EH (cell line): ENCODE results near the gene MISFA.
"Not testable (repeated sequence)": the region's sequence is repeated elsewhere in the genome, so short reads cannot be mapped to it uniquely, and the experiment has no call there.

ENCODE experiments used
- DNase-seq: peaks from one replicate; pipeline ENCODE4 v3.0.0-alpha.2; 2015; ENCODE audit warnings: low read depth

Gene MISFA

DNA sequence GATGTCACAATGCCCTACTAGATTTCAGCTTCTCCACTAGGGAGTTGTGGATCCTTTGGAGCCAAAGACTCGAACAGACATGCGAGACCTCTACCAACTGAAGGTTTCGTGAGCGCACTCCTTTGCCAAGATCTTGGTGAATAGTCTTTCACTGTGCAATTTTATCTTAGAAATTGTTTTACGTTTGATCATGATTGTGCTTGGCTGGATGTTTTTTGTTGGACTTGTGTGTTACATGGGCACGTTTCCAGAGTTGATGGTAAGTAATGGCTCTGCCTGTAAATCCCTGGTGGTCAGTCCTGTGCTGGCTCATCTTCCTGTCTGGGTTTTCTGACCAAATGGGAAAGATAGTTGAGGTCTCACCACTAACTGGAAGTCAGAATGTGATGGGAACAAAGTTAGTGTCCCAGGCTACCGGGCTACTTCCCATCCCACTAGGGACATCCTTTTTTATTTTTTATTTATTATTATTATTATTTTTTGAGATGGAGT, at the start of gene MISFA:
MISFA (plus strand) TSS at position 51 of the 492 bp plus-strand sequence; CDS start at position 191, 140 bp downstream.
- DNase-seq, result peak; percentile 33

DNA sequence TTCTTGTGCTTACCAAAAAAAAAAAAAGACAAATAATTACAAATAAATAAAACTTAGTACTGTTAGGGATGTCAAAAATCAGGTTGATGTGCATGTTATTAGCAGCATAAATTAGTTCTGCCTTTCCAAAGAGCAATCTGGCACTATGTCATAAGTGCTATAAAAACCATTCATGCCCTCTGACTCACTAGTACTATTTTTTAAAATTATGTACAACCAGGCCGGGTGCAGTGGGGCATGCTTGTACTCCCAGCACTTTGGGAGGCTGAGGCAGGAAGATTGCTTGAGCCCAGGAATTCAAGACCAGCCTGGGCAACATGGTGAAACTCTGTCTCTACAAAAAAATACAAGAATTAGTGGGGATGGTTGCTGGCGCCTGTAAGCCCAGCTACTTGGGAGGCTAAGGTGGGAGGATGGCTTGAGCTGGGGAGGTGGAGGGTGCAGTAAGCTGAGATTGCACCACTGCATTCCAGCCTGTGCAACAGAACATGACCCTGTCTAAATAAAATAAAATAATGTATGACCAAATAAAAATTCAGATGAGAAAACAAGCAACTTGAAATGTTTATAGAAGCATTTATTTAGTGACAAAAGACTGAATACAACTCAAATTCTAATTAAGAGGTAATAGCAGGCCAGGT, 36.4 kb upstream of the MISFA start:
- peak; percentile 30 for DNase-seq

- DNase-seq, result no peak
Observed at GRCh38 chr11:18564149-18564548, 35.4 kb upstream of the MISFA start.

DNA sequence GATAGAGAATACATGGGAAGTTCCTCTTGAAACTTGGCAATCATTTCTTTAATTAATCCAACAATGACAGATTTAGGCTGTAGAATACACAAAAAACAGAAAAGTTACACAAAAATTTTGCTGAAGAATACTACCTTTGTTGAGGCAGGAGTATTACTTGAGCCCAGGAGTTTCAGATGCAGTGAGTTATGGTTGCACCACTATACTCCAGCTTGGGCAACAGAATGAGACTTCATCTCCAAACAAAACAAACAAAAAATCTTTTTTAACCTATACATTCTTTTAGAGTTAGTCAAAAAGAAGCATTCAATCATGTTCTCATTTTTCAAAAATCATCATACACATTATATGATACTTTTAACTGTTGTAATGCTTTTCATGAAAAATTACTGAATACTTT, 33.2 kb upstream of the MISFA start:
- DNase-seq, result no peak

DNA sequence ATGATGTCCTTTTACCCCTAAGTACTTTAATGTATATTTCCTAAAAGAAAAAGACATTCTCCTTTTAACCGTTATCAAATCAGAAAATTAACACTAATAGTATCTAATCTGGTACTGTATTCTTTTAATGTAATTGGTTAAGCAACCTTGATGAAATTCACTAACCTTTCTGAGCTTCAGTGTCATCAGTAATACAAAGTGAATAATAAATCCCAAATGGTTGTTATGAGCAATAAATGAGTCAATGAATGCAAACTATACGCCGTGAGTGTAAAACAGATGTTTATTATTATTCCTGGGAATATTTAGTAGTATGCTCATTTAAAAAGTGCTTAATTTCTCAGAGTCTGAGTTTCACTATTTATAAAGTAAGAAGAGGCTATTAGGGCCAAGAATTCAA, 32.5 kb upstream of the MISFA start:
- DNase-seq, result peak; percentile 18

DNA sequence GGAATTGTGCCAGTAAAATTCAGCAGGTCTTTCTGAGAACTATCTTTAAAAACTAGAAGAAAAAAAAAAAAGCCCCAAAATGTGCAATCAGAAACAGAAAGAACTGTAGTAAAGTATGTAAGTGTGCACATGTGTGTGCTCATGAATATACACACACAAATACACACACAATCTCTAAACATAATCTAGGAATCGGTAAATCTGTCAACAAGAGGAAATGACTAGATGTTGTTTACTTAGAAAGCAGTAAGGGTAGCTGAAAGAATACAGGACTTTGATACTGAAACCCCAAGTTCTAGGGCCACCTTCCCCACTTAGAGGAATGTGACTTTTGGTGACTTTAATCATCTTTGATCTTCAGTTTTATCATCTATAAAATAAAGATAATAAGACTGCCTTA, 24.2 kb upstream of the MISFA start:
- no peak for DNase-seq

- no peak for DNase-seq
Observed at GRCh38 chr11:18578975-18579598, 20.5 kb upstream of the MISFA start.

GRCh38 chr11:18580113-18580766, 19.3 kb upstream of the MISFA start:
- DNase-seq, result no peak

- DNase-seq, result no peak
Observed at GRCh38 chr11:18581825-18582224, 17.8 kb upstream of the MISFA start.

- DNase-seq, result peak; percentile 92
Observed at GRCh38 chr11:18588297-18589252, 11.0 kb upstream of the MISFA start, which contains the start of gene UEVLD. Gene UEVLD (minus strand): TSS chr11:18588734. CDS start chr11:18588654, 80 bp downstream.

DNA sequence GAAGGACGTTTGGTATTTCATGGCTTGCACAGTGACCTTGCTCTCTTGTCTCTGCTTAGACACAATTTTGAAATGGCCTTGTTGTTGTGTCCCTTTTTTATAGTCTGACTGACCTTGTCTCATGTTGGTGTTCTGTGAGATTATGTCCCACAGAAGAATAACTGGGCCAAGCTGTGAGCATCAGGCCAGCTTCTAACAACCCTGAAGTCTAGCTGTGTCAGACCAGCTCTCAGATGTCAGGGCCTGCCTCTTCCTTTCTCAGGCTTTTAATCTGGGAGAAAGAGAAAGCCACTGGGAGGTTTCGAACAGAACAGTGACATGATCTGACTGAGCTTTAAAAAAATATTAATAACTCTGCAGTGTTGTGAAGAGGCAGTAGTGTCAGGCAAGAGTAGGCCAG, 9.0 kb upstream of the MISFA start:
- DNase-seq, result no peak

- not testable (repeated sequence) for DNase-seq
Observed at GRCh38 chr11:18594088-18594487, 5.5 kb upstream of the MISFA start.

DNA sequence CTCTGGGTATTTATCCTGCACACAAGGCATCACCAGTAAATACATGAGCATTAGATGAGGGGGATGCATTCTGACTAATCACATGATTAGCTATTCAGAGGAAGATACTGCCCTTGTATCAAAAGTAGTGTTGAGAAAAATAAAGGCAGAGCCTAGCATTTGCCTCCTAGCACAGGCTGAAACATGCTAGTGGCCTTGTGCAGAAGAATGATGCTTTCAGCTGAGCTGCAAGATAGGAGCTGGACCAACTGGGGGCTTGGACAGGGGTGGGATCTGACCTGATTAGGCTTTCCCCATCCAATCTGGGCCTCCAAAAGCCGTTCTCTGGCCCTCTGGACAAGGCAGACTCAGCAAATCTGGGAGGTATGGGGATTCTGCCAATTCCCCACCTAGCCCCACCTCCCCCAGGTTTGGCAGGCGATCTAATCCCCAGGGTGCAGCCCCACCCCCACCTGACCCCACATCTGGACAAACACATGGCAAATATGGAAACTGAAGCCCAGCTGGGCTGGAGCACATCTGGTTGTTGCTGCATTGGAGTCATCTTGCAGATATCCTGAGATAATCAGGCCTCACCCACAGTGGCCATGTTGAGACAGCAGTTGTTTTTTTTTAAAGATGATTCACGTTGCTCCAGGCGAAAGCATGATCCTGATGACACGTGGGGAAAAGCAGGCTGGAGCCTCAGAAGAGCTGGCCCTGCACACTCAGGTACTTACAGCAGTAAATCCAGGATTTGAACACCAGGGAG, 4.4 kb upstream of the MISFA start:
- DNase-seq, result peak; percentile 85

DNA sequence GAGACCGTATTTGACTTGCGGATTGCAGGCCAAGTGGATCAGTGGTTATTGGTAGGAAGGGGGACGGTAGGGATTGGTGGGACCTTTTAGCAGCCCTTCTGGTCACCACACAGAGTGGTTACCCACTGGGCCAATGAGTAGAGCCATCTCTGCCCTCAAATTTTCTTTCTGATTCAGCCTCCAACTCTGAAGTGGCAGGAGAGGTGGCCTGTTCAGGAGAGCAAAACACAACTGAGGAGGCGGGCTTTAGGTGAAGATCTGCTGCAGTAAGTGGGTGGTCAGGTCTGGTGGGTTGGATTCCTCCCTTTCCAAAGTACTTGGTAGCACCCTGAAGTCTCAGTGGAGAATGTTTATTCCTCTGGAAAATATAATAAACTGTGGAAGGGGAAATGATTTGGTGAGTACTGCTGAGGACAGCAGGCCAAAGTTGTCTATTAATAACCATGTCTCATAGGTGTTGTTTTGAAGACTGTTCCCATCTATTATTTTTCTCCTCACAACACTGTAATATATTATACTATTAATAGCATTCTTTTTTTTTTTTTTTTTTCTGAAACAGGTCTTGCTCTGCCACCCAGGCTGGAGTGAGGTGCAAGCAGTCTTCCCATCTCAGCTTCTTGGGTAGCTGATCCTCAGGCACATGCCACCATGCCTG, 1.5 kb downstream of the MISFA start:
- no peak for DNase-seq

DNA sequence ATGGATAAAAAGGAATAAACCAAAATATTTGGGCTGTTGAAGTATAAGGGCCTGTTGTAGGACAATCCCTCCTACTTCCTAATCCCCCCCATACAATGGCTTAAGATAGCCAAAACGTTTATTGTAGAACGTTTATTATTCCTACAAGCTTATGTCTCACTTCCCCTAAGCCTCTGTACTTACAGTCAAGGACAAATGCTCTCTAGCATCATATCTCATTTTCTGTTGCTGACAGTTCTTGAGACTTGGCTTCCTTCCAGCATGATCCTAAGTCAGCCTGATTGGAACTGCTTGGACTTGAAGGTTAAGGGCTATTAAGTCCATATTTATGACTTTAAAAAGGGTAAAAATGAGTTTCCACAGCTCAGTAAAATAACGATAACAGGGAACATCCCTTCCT, 8.8 kb downstream of the MISFA start:
- DNase-seq, result no peak

DNA sequence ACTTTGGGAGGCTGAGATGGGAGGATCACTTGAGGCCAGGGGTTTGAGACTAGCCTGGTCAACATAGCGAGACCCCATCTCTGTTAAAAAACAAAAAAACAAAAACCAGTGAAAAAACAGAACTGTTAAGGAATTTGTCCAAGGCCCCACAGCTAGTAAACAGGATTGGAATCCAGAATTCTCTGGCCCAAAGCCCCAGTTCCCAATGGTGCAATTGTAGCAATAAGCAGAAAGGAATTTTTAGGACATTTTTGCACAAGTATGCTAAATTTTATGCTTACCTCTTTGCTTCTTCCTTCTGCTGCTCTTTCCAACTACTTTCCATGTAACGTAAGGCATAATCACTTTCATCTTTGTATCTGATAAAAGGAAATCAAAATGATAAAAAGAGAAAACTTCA, 11.6 kb downstream of the MISFA start:
- peak; percentile 51 for DNase-seq

GRCh38 chr11:18612394-18612793, 12.8 kb downstream of the MISFA start:
- DNase-seq, result no peak

DNA sequence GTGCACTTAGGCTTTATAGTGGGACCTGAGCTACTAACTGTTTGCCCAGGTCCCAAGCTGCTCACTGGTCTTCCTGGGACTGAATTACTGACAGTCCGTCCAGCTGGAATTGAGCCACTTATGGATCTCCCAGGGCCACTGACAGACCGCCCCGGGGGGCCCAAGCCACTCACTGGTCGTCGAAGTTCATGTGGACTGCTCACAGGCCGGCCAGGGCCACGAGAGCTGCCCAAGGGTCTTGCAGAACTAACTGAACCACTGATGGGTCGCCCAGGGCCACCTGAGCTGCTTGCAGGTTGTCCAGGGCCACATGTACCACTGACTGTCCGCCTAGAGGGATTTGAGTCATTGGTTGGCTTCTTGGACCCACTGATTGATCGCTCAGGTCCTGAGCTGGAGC, 15.1 kb downstream of the MISFA start:
- no peak for DNase-seq

DNA sequence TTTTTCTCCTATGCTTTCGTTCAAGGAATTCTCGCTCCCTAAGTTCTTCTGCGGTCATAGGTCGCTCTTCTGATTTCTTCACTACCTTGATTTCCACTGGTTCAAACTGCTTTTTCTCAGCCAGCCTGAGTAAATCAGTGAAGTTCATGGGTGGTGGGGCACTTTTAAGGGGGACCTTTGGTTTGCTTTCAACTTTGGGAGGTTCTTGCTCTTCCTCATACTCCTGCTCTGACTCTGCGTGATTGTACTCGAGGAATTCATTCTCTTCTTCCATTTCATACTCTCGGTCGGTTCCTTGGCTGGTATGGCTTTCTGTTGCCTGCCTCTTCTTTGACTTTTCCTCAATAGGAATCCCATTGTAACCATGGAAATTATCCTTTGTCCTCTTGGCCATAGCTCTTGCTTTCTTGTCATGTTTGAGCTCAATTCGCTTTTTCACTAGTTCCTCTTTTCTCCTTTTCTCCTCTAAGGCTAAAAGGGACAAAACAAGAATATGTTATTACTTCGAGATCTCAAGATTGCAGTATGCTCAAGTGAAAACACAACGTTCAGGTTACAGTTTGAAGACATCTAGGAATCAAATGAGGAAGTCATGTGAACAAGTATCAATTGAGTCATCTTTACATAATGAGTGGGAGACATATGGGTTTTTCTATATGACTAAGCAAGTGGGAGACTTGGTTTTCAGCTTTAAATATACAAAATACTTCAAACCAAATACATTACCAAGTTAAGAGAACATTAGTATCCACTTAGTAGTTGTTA, 16.2 kb downstream of the MISFA start:
- DNase-seq, result no peak
